ENCODE results near the gene CCL3.

DNA sequence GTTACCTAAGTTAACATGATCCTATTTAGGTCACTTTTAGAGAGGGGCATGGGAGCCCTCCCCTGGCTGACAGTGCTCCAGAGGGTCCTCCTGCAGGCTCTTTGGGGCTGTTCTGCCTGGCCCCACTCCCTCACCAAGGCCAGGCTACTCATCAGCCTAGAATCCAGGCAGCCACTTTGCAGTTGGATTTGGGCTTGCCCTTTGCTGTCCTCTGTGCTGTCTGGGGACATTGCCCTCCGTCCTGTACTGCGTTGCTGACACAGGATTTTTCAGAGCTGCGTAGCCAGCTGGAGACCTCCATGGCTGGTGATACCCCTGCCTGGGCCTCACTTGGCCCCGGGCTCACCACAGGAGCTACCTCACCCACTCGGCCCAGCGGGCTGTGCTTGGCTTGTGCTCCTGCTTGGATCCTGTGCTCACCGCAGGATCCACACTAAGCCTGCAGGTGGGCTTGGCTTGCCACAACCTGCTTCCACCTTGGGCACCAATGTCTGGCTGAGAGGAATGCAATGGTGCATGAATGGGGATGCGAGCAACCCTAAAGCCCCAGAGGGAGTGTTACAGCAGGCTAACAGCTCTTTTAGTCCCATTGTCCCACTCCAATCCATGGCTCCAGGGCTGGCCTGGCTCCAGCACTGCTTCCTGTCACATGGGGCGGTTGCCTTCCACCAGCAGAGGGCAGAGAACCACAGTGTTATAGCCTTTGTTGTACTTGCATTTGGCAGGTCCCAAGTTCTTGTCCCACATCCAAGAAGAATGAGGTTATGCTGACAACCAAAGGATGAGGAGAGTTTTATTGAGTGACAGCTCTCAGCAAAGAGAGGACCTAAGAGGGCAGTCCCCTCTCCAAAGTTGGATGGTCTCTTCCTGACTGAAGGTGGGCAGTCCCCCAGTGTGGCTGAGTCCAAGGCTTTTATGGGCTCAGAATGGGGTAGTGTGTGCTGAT lies 35.2 kb upstream of the CCL3 start:
- no peak for TF ChIP-seq POLR2A (IDR thresholded peaks at IDR 0.05)
- TF ChIP-seq, protein P1, sequence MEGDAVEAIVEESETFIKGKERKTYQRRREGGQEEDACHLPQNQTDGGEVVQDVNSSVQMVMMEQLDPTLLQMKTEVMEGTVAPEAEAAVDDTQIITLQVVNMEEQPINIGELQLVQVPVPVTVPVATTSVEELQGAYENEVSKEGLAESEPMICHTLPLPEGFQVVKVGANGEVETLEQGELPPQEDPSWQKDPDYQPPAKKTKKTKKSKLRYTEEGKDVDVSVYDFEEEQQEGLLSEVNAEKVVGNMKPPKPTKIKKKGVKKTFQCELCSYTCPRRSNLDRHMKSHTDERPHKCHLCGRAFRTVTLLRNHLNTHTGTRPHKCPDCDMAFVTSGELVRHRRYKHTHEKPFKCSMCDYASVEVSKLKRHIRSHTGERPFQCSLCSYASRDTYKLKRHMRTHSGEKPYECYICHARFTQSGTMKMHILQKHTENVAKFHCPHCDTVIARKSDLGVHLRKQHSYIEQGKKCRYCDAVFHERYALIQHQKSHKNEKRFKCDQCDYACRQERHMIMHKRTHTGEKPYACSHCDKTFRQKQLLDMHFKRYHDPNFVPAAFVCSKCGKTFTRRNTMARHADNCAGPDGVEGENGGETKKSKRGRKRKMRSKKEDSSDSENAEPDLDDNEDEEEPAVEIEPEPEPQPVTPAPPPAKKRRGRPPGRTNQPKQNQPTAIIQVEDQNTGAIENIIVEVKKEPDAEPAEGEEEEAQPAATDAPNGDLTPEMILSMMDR (IDR thresholded peaks at IDR 0.05): no peak

Measured in uterus (tissue), 2 donors.